Measurements from ENCODE around the gene TOP2B. TPM values are rescaled to one million over a fixed set of nuclear protein-coding genes. Genes with fewer than 3 reads are reported as not detected.

TOP2B gene
- total and polyA plus RNA-seq, 9 of the 15 experiments (the other 6 are each of a cell fraction or from before 2014, with no cell fraction given) = 45.3 to 186 (median 134) TPM

DNA sequence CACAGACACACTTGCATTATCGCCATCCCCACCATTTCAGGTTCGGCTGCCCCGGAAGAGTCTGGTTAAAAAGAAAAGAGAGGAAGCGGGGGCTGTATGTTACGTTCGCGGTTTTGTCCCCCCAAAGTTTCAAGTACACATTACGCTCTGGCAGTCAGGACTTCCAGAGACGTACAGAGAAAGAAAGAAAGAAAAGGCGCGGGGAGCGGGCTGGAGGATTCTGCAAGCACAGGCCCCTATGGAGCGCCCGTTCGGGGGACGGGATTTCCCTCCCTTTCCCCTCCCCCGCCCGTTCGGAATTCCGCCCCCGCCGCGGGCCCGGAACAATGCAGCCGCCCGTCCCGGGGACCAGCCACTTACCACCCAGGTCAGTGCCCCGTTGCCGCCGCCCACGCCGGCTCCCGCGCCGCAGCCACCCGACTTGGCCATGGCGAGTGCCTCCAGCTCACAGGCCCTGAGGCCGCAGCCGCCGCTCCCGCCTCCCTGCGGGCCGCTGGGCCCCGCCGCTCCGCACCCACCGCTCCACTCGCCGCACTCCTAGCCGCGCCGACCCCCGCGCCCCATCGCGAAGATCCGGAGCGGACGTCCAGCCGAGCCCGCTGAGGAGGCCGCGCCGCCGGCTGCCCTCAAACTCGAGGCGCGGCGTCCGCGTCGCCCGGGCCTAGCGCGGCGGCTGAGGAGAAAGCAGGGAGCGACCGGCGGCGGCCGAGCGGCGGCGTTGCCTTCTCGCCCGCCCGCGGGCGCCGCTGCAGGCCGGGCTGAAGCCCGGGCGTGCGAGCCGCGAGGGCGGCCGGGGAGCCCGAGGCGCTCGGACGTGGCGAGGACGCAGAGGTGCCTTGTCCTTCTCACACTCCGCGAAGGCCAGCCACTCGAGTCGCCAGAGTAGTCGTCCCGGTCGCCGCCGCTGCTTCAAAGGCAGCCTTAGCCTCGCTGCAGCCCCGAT lies 567 bp downstream of the TOP2B start (continued):
- TF ChIP-seq, protein P1, sequence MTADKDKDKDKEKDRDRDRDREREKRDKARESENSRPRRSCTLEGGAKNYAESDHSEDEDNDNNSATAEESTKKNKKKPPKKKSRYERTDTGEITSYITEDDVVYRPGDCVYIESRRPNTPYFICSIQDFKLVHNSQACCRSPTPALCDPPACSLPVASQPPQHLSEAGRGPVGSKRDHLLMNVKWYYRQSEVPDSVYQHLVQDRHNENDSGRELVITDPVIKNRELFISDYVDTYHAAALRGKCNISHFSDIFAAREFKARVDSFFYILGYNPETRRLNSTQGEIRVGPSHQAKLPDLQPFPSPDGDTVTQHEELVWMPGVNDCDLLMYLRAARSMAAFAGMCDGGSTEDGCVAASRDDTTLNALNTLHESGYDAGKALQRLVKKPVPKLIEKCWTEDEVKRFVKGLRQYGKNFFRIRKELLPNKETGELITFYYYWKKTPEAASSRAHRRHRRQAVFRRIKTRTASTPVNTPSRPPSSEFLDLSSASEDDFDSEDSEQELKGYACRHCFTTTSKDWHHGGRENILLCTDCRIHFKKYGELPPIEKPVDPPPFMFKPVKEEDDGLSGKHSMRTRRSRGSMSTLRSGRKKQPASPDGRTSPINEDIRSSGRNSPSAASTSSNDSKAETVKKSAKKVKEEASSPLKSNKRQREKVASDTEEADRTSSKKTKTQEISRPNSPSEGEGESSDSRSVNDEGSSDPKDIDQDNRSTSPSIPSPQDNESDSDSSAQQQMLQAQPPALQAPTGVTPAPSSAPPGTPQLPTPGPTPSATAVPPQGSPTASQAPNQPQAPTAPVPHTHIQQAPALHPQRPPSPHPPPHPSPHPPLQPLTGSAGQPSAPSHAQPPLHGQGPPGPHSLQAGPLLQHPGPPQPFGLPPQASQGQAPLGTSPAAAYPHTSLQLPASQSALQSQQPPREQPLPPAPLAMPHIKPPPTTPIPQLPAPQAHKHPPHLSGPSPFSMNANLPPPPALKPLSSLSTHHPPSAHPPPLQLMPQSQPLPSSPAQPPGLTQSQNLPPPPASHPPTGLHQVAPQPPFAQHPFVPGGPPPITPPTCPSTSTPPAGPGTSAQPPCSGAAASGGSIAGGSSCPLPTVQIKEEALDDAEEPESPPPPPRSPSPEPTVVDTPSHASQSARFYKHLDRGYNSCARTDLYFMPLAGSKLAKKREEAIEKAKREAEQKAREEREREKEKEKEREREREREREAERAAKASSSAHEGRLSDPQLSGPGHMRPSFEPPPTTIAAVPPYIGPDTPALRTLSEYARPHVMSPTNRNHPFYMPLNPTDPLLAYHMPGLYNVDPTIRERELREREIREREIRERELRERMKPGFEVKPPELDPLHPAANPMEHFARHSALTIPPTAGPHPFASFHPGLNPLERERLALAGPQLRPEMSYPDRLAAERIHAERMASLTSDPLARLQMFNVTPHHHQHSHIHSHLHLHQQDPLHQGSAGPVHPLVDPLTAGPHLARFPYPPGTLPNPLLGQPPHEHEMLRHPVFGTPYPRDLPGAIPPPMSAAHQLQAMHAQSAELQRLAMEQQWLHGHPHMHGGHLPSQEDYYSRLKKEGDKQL (CRISPR knock-in tag; IDR thresholded peaks at IDR 0.05; ENCODE audit: borderline replicate concordance) = no peak
- no peak; the same call in 1 of the 2 replicates for TF ChIP-seq PML (IDR thresholded peaks at IDR 0.05; ENCODE audit: low read length)
- TF ChIP-seq XRCC5 (IDR thresholded peaks at IDR 0.05; ENCODE audit: low read depth, low read length) = no peak
- no peak for TF ChIP-seq RFX5 (IDR thresholded peaks at IDR 0.05; ENCODE audit: low read depth, low read length)
- TF ChIP-seq, protein P2, sequence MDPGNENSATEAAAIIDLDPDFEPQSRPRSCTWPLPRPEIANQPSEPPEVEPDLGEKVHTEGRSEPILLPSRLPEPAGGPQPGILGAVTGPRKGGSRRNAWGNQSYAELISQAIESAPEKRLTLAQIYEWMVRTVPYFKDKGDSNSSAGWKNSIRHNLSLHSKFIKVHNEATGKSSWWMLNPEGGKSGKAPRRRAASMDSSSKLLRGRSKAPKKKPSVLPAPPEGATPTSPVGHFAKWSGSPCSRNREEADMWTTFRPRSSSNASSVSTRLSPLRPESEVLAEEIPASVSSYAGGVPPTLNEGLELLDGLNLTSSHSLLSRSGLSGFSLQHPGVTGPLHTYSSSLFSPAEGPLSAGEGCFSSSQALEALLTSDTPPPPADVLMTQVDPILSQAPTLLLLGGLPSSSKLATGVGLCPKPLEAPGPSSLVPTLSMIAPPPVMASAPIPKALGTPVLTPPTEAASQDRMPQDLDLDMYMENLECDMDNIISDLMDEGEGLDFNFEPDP (CRISPR knock-in tag; IDR thresholded peaks at IDR 0.05) = no peak
- TF ChIP-seq, protein P3, sequence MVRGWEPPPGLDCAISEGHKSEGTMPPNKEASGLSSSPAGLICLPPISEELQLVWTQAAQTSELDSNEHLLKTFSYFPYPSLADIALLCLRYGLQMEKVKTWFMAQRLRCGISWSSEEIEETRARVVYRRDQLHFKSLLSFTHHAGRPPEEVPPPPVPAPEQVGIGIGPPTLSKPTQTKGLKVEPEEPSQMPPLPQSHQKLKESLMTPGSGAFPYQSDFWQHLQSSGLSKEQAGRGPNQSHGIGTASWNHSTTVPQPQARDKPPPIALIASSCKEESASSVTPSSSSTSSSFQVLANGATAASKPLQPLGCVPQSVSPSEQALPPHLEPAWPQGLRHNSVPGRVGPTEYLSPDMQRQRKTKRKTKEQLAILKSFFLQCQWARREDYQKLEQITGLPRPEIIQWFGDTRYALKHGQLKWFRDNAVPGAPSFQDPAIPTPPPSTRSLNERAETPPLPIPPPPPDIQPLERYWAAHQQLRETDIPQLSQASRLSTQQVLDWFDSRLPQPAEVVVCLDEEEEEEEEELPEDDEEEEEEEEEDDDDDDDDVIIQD (CRISPR knock-in tag; IDR thresholded peaks at IDR 0.05) = no peak
- no peak for TF ChIP-seq CEBPB (tag; IDR thresholded peaks at IDR 0.05)
- no peak for TF ChIP-seq PTTG1 (tag; IDR thresholded peaks at IDR 0.05; ENCODE audit: low read depth)
- TF ChIP-seq, protein P4, sequence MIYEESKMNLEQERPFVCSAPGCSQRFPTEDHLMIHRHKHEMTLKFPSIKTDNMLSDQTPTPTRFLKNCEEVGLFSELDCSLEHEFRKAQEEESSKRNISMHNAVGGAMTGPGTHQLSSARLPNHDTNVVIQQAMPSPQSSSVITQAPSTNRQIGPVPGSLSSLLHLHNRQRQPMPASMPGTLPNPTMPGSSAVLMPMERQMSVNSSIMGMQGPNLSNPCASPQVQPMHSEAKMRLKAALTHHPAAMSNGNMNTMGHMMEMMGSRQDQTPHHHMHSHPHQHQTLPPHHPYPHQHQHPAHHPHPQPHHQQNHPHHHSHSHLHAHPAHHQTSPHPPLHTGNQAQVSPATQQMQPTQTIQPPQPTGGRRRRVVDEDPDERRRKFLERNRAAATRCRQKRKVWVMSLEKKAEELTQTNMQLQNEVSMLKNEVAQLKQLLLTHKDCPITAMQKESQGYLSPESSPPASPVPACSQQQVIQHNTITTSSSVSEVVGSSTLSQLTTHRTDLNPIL (CRISPR knock-in tag; IDR thresholded peaks at IDR 0.05) = no peak
- no peak for TF ChIP-seq NFXL1 (CRISPR knock-in tag; IDR thresholded peaks at IDR 0.05)
- TF ChIP-seq MTA2 (IDR thresholded peaks at IDR 0.05; ENCODE audit: low read depth) = no peak
